Fibroblast of lung (primary cell): Measurements from ENCODE around the gene UBE2QL1.

Source experiments
- EZH2 ChIP-seq: IDR thresholded peaks from 2 replicates; pipeline ENCODE4 v1.5.1; 2012; ENCODE audit warnings: low read length, control low read depth, mild to moderate bottlenecking; ENCODE audit errors: missing control alignments
- TF ChIP-seq, protein P1 (sequence below), 2 donors: IDR thresholded peaks in 1 of 2; conservative IDR thresholded peaks in 1 of 2; 1 replicate in 1 of 2; 2 replicates in 1 of 2; pipeline ENCODE4 v1.5.1; 2011 to 2012; ENCODE audit warnings: low read length in 2 of 2, control low read depth in 1 of 2, inconsistent platforms in 1 of 2, low read depth in 1 of 2, mild to moderate bottlenecking in 1 of 2

DNA sequence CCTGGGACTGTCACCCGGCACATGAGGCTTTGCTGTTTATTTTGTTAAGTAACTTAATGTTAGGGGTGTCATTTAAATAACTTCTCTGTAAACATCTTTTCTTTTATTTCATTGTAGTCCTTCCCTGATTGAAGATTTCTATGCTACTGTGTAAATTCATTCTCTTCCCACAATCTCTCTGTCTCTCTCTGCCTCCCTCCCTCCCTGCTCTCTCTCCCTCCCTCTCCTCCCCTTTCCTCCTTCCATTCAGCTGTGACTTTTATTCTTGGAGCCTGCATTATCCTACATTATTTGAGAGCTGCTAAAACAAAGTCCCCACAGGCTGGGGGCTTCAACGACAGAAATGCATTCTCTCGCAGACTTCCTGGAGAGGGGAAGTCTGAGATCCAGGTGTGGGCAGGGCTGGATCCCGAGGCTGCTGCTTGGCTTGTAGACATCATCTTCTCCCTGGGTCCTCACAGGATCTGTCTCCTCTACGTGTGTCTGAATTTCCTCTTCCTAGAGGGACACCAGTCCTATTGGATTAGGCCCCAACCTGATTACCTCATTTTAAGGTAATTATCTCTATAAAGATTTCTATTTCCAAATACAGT, 18.4 kb downstream of the UBE2QL1 start:
- TF ChIP-seq, protein P1, sequence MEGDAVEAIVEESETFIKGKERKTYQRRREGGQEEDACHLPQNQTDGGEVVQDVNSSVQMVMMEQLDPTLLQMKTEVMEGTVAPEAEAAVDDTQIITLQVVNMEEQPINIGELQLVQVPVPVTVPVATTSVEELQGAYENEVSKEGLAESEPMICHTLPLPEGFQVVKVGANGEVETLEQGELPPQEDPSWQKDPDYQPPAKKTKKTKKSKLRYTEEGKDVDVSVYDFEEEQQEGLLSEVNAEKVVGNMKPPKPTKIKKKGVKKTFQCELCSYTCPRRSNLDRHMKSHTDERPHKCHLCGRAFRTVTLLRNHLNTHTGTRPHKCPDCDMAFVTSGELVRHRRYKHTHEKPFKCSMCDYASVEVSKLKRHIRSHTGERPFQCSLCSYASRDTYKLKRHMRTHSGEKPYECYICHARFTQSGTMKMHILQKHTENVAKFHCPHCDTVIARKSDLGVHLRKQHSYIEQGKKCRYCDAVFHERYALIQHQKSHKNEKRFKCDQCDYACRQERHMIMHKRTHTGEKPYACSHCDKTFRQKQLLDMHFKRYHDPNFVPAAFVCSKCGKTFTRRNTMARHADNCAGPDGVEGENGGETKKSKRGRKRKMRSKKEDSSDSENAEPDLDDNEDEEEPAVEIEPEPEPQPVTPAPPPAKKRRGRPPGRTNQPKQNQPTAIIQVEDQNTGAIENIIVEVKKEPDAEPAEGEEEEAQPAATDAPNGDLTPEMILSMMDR (conservative IDR thresholded peaks at IDR 0.05 in 1 of 2, IDR thresholded peaks at IDR 0.05 in 1 of 2; ENCODE audit: low read depth in 1 of 2, low read length in 2 of 2) = no peak
- TF ChIP-seq EZH2 = no peak
